ENCODE results near the gene UBXN11. TPM values are rescaled to one million over a fixed set of nuclear protein-coding genes. Genes with fewer than 3 reads are reported as not detected.

The UBXN11 gene
- total RNA-seq, 1 donor from 2014 or later = 12.8 TPM

GRCh38 chr1:26300578-26301275 lies 5.7 kb downstream of the UBXN11 start:
- Histone ChIP-seq H3K27me3 (ENCODE audit: insufficient read depth, low read length) (no peaks in the 10 kb centered on the region), H3K4me1 (ENCODE audit: insufficient read depth, low read length) (peaks cover 22% of the 10 kb centered on the region), H3K9ac (ENCODE audit: low read length) (no peak overlapping the region), H3K36me3 (ENCODE audit: insufficient read depth, low read length) (no peaks in the 10 kb centered on the region), H3K79me2 (ENCODE audit: insufficient read depth, low read length) (peaks cover 5% of the 10 kb centered on the region), H3K4me2 (ENCODE audit: low read length) (no peak overlapping the region), H3K9me3 (ENCODE audit: insufficient read depth, low read depth, low read length) (no peaks in the 10 kb centered on the region), H3K27ac (ENCODE audit: low read depth, low read length) (no peak overlapping the region), H2AFZ (ENCODE audit: low read depth, low read length) (no peak overlapping the region), H4K20me1 (ENCODE audit: insufficient read depth, low read length) (no peaks in the 10 kb centered on the region), H3K4me3 (ENCODE audit: insufficient read depth, low read depth, low read length) (no peak overlapping the region)
- Mint-ChIP-seq H3K4me3 (ENCODE audit: unreplicated experiment) (no peak overlapping the region), H3K27me3 (ENCODE audit: low read depth, unreplicated experiment) (no peaks in the 10 kb centered on the region), H3K4me1 (ENCODE audit: low read depth, unreplicated experiment) (peaks cover 18% of the 10 kb centered on the region), H3K9me3 (ENCODE audit: unreplicated experiment) (no peaks in the 10 kb centered on the region), H3K36me3 (ENCODE audit: low read depth, unreplicated experiment) (peaks cover 7% of the 10 kb centered on the region), H3K27ac (ENCODE audit: unreplicated experiment) (no peak overlapping the region)
- TF ChIP-seq CTCF (IDR thresholded peaks at IDR 0.05; ENCODE audit: insufficient read depth, low read depth, low read length) (no peak), EZH2 (IDR thresholded peaks at IDR 0.05; ENCODE audit: insufficient read depth, low read length) (no peak)
- DNase-seq (ENCODE audit: low read depth) (no peak), FAIRE-seq (no peak)

GRCh38 chr1:26297791-26298124 lies 8.7 kb downstream of the UBXN11 start:
- Histone ChIP-seq H2AFZ (ENCODE audit: low read depth, low read length) (peak overlapping the region; percentile 41), H3K79me2 (ENCODE audit: insufficient read depth, low read length) (no peaks in the 10 kb centered on the region), H3K4me1 (ENCODE audit: insufficient read depth, low read length) (peaks cover 12% of the 10 kb centered on the region), H3K27ac (ENCODE audit: low read depth, low read length) (no peak overlapping the region), H3K36me3 (ENCODE audit: insufficient read depth, low read length) (no peaks in the 10 kb centered on the region), H3K4me2 (ENCODE audit: low read length) (peak overlapping the region; percentile 53), H3K9ac (ENCODE audit: low read length) (no peak overlapping the region), H3K9me3 (ENCODE audit: insufficient read depth, low read depth, low read length) (no peaks in the 10 kb centered on the region), H3K4me3 (ENCODE audit: insufficient read depth, low read depth, low read length) (no peak overlapping the region), H3K27me3 (ENCODE audit: insufficient read depth, low read length) (no peaks in the 10 kb centered on the region), H4K20me1 (ENCODE audit: insufficient read depth, low read length) (no peaks in the 10 kb centered on the region)
- Mint-ChIP-seq H3K9me3 (ENCODE audit: unreplicated experiment) (no peaks in the 10 kb centered on the region), H3K27ac (ENCODE audit: unreplicated experiment) (no peak overlapping the region), H3K27me3 (ENCODE audit: low read depth, unreplicated experiment) (no peaks in the 10 kb centered on the region), H3K36me3 (ENCODE audit: low read depth, unreplicated experiment) (peaks cover 9% of the 10 kb centered on the region), H3K4me1 (ENCODE audit: low read depth, unreplicated experiment) (peaks cover 12% of the 10 kb centered on the region), H3K4me3 (ENCODE audit: unreplicated experiment) (no peak overlapping the region)
- DNase-seq (ENCODE audit: low read depth) (no peak), FAIRE-seq (no peak)
- TF ChIP-seq CTCF (IDR thresholded peaks at IDR 0.05; ENCODE audit: insufficient read depth, low read depth, low read length) = no peak
- TF ChIP-seq EZH2 (IDR thresholded peaks at IDR 0.05; ENCODE audit: insufficient read depth, low read length) = no peak

- Mint-ChIP-seq H3K4me1 (ENCODE audit: low read depth, unreplicated experiment) (peaks cover 6% of the 10 kb centered on the region), H3K9me3 (ENCODE audit: unreplicated experiment) (no peaks in the 10 kb centered on the region), H3K27me3 (ENCODE audit: low read depth, unreplicated experiment) (no peaks in the 10 kb centered on the region), H3K4me3 (ENCODE audit: unreplicated experiment) (no peak overlapping the region), H3K36me3 (ENCODE audit: low read depth, unreplicated experiment) (peaks cover 9% of the 10 kb centered on the region), H3K27ac (ENCODE audit: unreplicated experiment) (no peak overlapping the region)
- Histone ChIP-seq H3K79me2 (ENCODE audit: insufficient read depth, low read length) (no peaks in the 10 kb centered on the region), H4K20me1 (ENCODE audit: insufficient read depth, low read length) (no peaks in the 10 kb centered on the region), H3K4me2 (ENCODE audit: low read length) (no peak overlapping the region), H3K4me3 (ENCODE audit: insufficient read depth, low read depth, low read length) (no peak overlapping the region), H2AFZ (ENCODE audit: low read depth, low read length) (no peak overlapping the region), H3K9me3 (ENCODE audit: insufficient read depth, low read depth, low read length) (no peaks in the 10 kb centered on the region), H3K9ac (ENCODE audit: low read length) (no peak overlapping the region), H3K4me1 (ENCODE audit: insufficient read depth, low read length) (peaks cover 7% of the 10 kb centered on the region), H3K27ac (ENCODE audit: low read depth, low read length) (no peak overlapping the region), H3K36me3 (ENCODE audit: insufficient read depth, low read length) (no peaks in the 10 kb centered on the region), H3K27me3 (ENCODE audit: insufficient read depth, low read length) (no peaks in the 10 kb centered on the region)
- no peak for FAIRE-seq
- TF ChIP-seq CTCF (IDR thresholded peaks at IDR 0.05; ENCODE audit: insufficient read depth, low read depth, low read length) = no peak
- TF ChIP-seq EZH2 (IDR thresholded peaks at IDR 0.05; ENCODE audit: insufficient read depth, low read length) = no peak
- no peak for DNase-seq (ENCODE audit: low read depth)
Measured at GRCh38 chr1:26297057-26297790, 9.2 kb downstream of the UBXN11 start.

Measured in astrocyte (in vitro differentiated cells and primary cell).